GM18517 (cell line): ENCODE results near the gene L1TD1.
"Not testable (repeated sequence)": the region's sequence is repeated elsewhere in the genome, so short reads cannot be mapped to it uniquely, and the experiment has no call there.

ENCODE experiments used
- ATAC-seq: cut with Tn5 transposase; IDR thresholded peaks from one replicate; pipeline ENCODE4 v1.9.1; 2021; ENCODE audit warnings: mild to moderate bottlenecking, moderate library complexity; ENCODE audit not compliant: unreplicated experiment

L1TD1 gene, protein sequence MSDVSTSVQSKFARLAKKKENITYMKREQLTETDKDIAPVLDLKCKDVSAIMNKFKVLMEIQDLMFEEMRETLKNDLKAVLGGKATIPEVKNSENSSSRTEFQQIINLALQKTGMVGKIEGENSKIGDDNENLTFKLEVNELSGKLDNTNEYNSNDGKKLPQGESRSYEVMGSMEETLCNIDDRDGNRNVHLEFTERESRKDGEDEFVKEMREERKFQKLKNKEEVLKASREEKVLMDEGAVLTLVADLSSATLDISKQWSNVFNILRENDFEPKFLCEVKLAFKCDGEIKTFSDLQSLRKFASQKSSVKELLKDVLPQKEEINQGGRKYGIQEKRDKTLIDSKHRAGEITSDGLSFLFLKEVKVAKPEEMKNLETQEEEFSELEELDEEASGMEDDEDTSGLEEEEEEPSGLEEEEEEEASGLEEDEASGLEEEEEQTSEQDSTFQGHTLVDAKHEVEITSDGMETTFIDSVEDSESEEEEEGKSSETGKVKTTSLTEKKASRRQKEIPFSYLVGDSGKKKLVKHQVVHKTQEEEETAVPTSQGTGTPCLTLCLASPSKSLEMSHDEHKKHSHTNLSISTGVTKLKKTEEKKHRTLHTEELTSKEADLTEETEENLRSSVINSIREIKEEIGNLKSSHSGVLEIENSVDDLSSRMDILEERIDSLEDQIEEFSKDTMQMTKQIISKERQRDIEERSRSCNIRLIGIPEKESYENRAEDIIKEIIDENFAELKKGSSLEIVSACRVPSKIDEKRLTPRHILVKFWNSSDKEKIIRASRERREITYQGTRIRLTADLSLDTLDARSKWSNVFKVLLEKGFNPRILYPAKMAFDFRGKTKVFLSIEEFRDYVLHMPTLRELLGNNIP

DNA sequence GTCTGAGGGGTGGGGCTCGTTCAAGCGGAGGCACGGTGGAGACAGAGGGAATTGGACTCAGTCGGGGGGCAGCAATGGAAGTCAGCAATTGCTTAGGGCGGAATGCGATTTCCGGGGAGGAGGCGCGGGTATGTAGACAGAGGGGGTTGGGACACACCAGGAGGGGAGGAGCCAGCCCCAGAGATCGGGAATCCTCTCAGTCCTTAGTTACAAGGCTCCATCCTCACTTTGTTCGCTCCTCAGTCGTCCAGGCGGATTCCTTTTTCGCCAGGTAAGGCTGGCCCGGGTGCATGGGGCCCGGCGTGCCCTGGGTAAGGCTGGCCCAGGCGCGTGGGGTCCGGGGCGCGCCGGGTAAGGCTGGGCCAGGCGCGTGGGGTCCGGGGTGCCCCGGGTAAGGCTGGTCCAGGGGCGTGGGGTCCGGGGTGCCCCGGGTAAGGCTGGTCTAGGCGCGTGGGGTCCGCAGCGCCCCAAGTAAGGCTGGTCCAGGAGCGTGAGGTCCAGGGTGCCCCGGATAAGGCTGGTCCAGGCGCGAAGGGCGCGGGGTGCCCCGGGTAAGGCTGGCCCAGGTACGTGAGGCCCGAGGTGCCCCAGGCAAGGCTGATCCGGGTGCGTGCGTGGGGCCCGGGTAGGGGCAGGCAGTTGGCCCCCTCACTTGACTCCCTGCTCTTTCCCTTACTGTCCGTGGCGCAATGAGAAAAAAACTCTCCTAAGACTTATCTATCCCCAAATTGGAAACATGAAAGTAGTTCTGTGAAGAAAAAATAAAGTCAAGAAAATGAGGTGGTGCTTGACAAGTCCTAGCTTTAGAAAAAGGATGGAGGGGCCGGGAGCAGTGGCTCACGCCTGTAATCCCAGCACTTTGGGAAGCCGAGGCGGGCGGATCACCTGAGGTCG is at the start of gene L1TD1:
Gene L1TD1 (plus strand): TSS at position 199 of the 894 bp plus-strand sequence. CDS start 11,780 bp downstream, outside the sequence.
- ATAC-seq: no peak

DNA sequence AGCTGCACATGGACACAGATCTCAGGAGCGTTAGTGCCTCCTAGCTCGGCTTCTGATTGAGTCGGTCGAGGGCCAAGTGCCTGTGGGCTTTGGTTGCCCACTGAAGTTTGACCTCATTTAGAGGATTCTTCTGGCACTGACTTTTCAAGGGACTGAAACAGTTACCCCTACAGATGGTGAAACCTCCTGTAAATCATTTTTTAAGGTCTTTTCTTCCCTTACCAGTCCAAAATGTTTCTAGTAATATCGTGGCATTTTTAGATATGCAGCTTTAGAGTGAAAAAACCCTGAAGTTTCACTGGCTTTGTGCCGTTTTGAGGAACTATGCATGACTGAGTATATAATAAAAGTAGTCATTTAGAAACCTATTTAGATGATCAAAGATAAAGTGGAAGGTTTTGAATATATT is 34.7 kb upstream of the L1TD1 start:
- peak; percentile 77 for ATAC-seq

GRCh38 chr1:62161711-62162110 is 32.9 kb upstream of the L1TD1 start:
- no peak for ATAC-seq

DNA sequence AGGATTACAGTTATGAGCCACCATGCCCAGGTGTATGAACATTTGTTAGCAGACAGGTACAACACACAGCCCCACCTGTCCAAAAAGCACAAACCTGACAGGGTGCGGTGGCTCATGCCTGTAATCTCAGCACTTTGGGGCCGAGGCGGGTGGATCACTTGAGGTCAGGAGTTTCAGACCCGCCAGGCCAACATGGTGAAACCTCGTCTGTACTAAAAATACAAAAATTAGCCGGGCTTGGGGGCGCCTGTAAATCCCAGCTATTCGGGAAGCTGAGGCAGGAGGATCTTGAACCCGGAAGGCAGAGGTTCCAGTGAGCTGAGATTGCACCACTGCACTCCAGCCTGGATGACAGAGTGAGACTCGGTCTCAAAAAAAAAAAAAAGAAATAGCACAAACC is 24.3 kb upstream of the L1TD1 start:
- not testable (repeated sequence) for ATAC-seq

GRCh38 chr1:62175568-62176179 is 19.0 kb upstream of the L1TD1 start:
- ATAC-seq: no peak

- no peak for ATAC-seq
These were observed 17.9 kb upstream of the L1TD1 start for GRCh38 chr1:62176597-62177312.

DNA sequence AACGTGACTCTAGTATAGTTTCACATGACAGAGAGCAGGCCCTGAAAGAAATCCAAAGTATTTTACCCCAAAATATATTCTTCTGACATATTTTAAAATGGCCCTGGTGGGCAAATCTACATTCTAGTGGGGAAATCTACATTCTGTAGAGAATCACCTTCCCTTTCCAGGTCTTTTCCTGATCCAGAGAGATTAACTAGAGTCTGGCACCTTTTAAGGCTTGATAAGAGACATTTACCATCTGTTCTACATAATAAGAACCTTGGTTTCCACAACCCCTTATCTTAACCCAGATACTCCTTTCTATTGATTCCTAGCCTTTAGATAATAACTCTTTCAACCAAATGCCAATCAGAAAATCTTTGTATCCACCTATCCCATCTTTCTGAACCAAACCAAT is 17.0 kb upstream of the L1TD1 start:
- ATAC-seq: no peak

DNA sequence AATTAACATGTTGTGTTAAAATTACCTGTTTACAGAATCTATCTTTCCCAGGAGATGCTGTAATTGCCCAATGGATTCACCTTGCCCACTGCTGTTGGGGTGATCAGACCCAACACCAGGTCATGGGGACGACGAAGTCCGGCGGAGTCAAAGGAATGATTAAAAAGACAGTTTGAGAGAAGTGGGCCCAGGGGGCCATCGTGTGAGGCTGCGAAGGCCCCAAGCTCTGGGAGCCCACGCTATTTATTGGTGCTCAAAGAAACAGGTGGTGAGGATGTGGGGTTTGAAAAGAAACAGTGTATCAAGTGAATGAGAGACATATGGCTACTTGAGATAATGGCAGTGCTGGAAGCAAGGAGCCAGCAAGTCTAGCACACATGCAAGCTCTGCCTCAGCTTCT is 16.3 kb upstream of the L1TD1 start:
- no peak for ATAC-seq

GRCh38 chr1:62180054-62180453 is 14.6 kb upstream of the L1TD1 start:
- ATAC-seq: not testable (repeated sequence)

DNA sequence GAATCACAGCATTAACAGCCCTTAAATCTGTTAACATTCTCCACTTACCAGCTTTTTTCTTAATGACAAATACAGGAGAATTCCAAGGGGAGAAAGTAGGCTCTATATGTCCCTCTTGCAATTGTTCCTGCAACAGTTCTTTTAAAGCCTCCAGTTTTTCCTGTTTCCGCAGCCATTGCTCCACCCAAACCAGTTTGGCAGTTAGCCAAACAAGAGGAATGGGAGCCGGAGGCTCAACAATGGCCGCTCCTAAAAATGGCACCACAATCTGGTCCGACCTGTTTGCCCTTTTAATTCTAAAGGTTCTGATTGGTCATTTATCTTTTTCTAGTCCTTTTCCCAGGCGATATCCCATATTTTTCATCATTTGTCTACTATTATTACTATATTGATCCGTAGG is 14.0 kb upstream of the L1TD1 start:
- ATAC-seq: no peak

DNA sequence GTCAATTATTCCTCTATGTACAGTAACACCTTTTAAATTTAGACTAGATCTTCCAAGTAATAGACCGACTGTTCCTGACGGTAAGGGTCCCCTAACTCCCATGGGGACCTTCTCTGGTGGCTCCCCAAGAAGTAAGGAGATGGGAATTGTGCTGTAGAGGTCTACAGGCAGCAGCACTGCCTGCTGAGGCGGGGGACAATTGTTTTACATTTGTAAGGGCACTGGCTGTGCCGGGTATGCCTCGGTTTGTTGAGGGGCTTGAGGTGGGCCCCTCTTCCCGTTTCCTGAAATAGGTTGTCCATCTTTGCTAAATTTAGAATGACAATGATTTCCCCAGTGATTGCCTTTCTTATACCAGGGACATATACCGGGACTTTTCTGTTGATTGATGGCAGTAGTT is 13.1 kb upstream of the L1TD1 start:
- no peak for ATAC-seq

GRCh38 chr1:62182157-62182556 is 12.5 kb upstream of the L1TD1 start:
- ATAC-seq: not testable (repeated sequence)

GRCh38 chr1:62183164-62184020 is 11.3 kb upstream of the L1TD1 start:
- ATAC-seq: not testable (repeated sequence)

DNA sequence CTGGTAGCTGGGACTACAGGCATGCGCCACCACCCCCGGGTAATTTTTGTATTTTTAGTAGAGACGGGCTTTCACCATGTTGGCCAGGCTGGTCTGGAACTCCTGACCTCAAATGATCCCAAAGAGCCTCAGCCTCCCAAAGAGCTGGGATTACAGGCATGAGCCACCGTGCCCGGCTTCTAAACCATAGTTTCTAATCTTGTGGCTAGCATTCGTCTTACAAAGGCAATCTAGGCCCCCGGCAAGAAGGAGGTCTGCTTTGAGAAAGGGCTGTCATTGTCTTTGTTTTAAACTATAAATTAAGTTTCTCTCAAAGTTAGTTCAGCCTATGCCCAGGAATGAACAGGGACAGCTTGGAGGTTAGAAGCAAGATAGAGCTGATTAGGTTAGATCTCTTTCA is 10.3 kb upstream of the L1TD1 start:
- no peak for ATAC-seq

DNA sequence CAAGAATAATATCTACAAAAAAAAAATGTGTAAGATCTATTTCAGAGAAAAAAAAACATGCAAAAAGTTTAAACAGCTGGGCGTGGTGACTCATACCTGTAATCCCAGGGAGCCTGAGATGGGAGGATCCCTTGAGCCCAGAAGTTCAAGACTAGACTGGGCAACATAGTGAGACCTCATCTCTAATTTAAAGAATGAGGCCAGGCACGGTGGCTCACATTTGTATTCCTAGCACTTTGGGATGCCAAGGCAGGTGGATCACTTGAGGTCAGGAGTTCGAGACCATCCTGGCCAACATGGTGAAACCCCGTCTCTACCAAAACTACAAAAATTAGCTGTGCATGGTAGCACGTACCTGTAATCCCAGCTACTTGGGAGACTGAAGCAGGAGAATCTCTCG is 9.4 kb upstream of the L1TD1 start:
- not testable (repeated sequence) for ATAC-seq

DNA sequence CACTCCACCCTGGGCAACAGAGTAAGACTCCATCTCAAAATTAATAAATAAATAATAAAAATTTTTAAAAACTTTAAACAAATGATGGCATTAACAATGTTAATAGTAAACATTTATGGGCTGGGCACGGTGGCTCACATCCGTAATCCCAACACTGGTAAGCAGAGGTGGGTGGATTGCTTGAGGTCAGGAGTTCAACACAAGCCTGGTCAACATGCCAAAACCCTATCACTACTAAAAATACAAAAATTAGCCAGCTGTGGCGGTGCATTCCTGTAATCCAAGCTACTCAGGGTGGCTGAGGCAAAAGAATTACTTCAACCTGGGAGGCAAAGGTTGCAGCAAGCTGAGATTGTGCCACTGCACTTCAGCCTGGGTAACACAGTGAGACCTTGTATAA is 9.0 kb upstream of the L1TD1 start:
- ATAC-seq: no peak

DNA sequence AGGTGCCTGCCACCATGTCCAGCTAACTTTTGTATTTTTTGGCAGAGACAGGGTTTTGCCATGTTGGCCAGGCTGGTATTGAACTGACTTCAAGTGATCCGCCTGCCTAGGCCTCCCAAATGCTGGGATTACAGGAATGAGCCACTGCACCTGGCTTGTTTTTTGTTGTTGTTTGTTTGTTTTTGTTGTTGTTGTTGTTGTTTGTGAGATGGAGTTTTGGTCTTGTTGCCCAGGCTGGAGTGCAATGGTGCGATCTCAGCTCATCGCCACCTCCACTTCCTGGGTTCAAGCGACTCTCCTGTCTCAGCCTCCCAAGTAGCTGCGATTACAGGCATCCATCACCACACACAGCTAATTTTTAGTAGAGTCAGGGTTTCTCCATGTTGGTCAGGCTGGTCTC is 7.1 kb upstream of the L1TD1 start:
- ATAC-seq: no peak

GRCh38 chr1:62188111-62188510 is 6.5 kb upstream of the L1TD1 start:
- ATAC-seq: no peak
